Liver (tissue), 9 donors: ENCODE data around the gene SFMBT2. TPM values are rescaled to one million over a fixed set of nuclear protein-coding genes. Genes with fewer than 3 reads are reported as not detected.

Experiments used
- DNase-seq: peaks from one replicate; pipeline ENCODE4 v3.0.0-alpha.2; 2017; ENCODE audit warnings: low spot score
- H3K27ac ChIP-seq, 2 donors: one replicate each; pipeline ENCODE4 v1.7.0; 2013; ENCODE audit warnings: inconsistent platforms in 2 of 2, low read length in 2 of 2, control low read depth in 1 of 2, low read depth in 1 of 2, mild to moderate bottlenecking in 1 of 2
- H3K27me3 ChIP-seq, 4 donors: one replicate each; pipeline versions ENCODE4 v1.6.1 to v1.7.0; 2013; ENCODE audit warnings: low read length in 3 of 4, inconsistent platforms in 1 of 4, mild to moderate bottlenecking in 1 of 4, moderate library complexity in 1 of 4; ENCODE audit not compliant: control insufficient read depth in 4 of 4, insufficient read depth in 4 of 4
- H3K36me3 ChIP-seq, 4 donors: one replicate each; pipeline versions ENCODE4 v1.6.1 to v1.7.0; 2013; ENCODE audit warnings: low read length in 3 of 4, mild to moderate bottlenecking in 3 of 4, low read depth in 1 of 4, moderate library complexity in 1 of 4; ENCODE audit not compliant: control insufficient read depth in 4 of 4, insufficient read depth in 3 of 4
- H3K4me1 ChIP-seq, 4 donors: one replicate each; pipeline versions ENCODE4 v1.6.1 to v1.7.0; 2013; ENCODE audit warnings: low read length in 3 of 4, mild to moderate bottlenecking in 3 of 4, moderate library complexity in 1 of 4; ENCODE audit not compliant: control insufficient read depth in 4 of 4, insufficient read depth in 4 of 4
- H3K4me3 ChIP-seq, 3 donors: one replicate each; pipeline versions ENCODE4 v1.6.1 to v1.7.0; 2013; ENCODE audit warnings: low read length in 3 of 3, control low read depth in 1 of 3, low read depth in 1 of 3, mild to moderate bottlenecking in 1 of 3
- H3K9ac ChIP-seq, 2 donors: one replicate each; pipeline ENCODE4 v1.7.0; 2013; ENCODE audit warnings: low read length in 2 of 2, mild to moderate bottlenecking in 2 of 2, moderate library complexity in 2 of 2, control low read depth in 1 of 2, low read depth in 1 of 2
- H3K9me3 ChIP-seq, 4 donors: one replicate each; pipeline versions ENCODE4 v1.6.1 to v1.7.0; 2013; ENCODE audit warnings: low read length in 3 of 4; ENCODE audit not compliant: control insufficient read depth in 4 of 4
- ATF3 ChIP-seq: IDR thresholded peaks from 2 replicates; pipeline ENCODE4 v1.6.1; 2016; ENCODE audit warnings: antibody characterized with exemption
- CTCF ChIP-seq: fragments of 150-350 bp; IDR thresholded peaks from 2 replicates; pipeline ENCODE4 v1.5.1; 2017; ENCODE audit warnings: improper control_type of control experiment, low read depth, low read length; ENCODE audit not compliant: missing input control
- EGR1 ChIP-seq, 2 donors: IDR thresholded peaks; 2 replicates each; pipeline ENCODE4 v1.6.1; 2016 to 2018; ENCODE audit warnings: antibody characterized with exemption in 2 of 2, low read depth in 2 of 2
- FOXA1 ChIP-seq: IDR thresholded peaks from 2 replicates; pipeline ENCODE4 v1.6.1; 2016; ENCODE audit warnings: antibody characterized with exemption
- GABPA ChIP-seq, 2 donors: IDR thresholded peaks in 1 of 2; conservative IDR thresholded peaks in 1 of 2; 2 replicates each; pipeline ENCODE4 v1.6.1; 2016; ENCODE audit warnings: antibody characterized with exemption in 2 of 2, mild to moderate bottlenecking in 1 of 2, moderate library complexity in 1 of 2
- HNF4A ChIP-seq, 2 donors: conservative IDR thresholded peaks; 2 replicates each; pipeline ENCODE4 v1.6.1; 2016; ENCODE audit warnings: antibody characterized with exemption in 2 of 2, mild to moderate bottlenecking in 2 of 2
- HNF4G ChIP-seq: IDR thresholded peaks from 2 replicates; pipeline ENCODE4 v1.6.1; 2016; ENCODE audit warnings: antibody characterized with exemption
- JUND ChIP-seq, 2 donors: IDR thresholded peaks; 2 replicates each; pipeline ENCODE4 v1.6.1; 2016; ENCODE audit warnings: antibody characterized with exemption in 2 of 2
- NR2F2 ChIP-seq: IDR thresholded peaks from 2 replicates; pipeline ENCODE4 v1.6.1; 2016; ENCODE audit warnings: antibody characterized with exemption
- RAD21 ChIP-seq, 2 donors: IDR thresholded peaks; 2 replicates each; pipeline ENCODE4 v1.6.1; 2016; ENCODE audit warnings: antibody characterized with exemption in 2 of 2, mild to moderate bottlenecking in 2 of 2
- REST ChIP-seq: IDR thresholded peaks from 2 replicates; pipeline ENCODE4 v1.6.1; 2016; ENCODE audit warnings: antibody characterized with exemption, mild to moderate bottlenecking
- RXRA ChIP-seq, 2 donors: IDR thresholded peaks; 2 replicates each; pipeline ENCODE4 v1.6.1; 2017 to 2018; ENCODE audit warnings: antibody characterized with exemption in 2 of 2, mild to moderate bottlenecking in 1 of 2
- YY1 ChIP-seq: IDR thresholded peaks from 2 replicates; pipeline ENCODE4 v1.6.1; 2016; ENCODE audit warnings: antibody characterized with exemption, mild to moderate bottlenecking
- WGBS: extraction: QIAGEN DNeasy Blood & Tissue Kit; methylation state at CpG from one replicate; pipeline ENCODE4 v1.1.7; 2013; 5-methylcytosine and 5-hydroxymethylcytosine counted together
- polyA plus RNA-seq, 2 donors: library from polyadenylated mRNA; stranded (reverse) in 1 of 2; unstranded in 1 of 2; fragments of 200-250 nt in 1 of 2; fragments of >200 nt in 1 of 2; fragmentation: Nextera tagmentation in 1 of 2; extraction: Ambion mirVana in 1 of 2; gene quantifications; one replicate each; pipeline versions ENCODE4 v1.2.1 to v1.2.3, GENCODE V29; 2013 to 2015
- total RNA-seq, 2 donors: library from RNA; depleted of rRNA; stranded (reverse); fragments of >200 nt; gene quantifications; one replicate each; pipeline ENCODE4 v1.2.3, GENCODE V29; 2014
- TF ChIP-seq, protein P1 (sequence below): IDR thresholded peaks from 2 replicates; pipeline ENCODE4 v1.6.1; 2016; ENCODE audit warnings: antibody characterized with exemption
- TF ChIP-seq, protein P2 (sequence below): IDR thresholded peaks from 2 replicates; pipeline ENCODE4 v1.6.1; 2016; ENCODE audit warnings: antibody characterized with exemption
- donor health status: healthy.
- donor health status: healthy.
- donor health status: healthy.
- donor health status: healthy.
- donor health status: healthy.

The SFMBT2 gene
- total and polyA plus RNA-seq, 4 donors, result 0.46 to 2.8 (median 1.5) TPM

- TF ChIP-seq REST (no peak), RAD21 (IDR thresholded peaks at IDR 0.05) (no peak), EGR1 (IDR thresholded peaks at IDR 0.05; ENCODE audit: low read depth in 2 of 2) (no peak)
These were observed 104.7 kb downstream of the SFMBT2 start (continued) for GRCh38 chr10:7306147-7306546.

DNA sequence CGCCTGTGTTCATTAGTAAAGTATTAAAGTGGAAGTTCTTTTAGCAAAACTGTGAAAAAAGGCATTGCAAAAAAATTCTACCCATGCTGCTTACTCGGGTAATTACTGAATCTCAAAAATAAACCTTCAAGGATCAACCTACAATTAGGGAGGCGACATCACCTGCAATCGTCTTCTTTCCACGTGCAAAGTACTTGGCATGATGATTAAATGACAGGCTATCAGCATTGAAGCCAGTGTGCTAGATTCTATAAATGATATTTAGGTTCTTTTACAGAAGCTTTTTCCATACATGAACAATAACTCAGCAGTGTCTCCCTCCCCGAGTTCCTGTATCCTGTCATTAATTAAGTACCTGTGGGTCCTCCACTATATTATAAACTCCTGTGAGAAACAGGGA lies 105.8 kb downstream of the SFMBT2 start:
- 89% methylated on average over 6 of the region's 6 CpGs for WGBS
- H3K4me1 ChIP-seq, result no peaks in the 10 kb centered on the region

GRCh38 chr10:7304110-7304509 lies 106.7 kb downstream of the SFMBT2 start:
- Histone ChIP-seq H3K27me3 (no peaks in the 10 kb centered on the region), H3K9me3 (no peaks in the 10 kb centered on the region), H3K27ac (no peak overlapping the region), H3K4me3 (no peak overlapping the region), H3K9ac (no peak overlapping the region), H3K4me1 (no peaks in the 10 kb centered on the region), H3K36me3 (no peaks in the 10 kb centered on the region)
- TF ChIP-seq RXRA (IDR thresholded peaks at IDR 0.05) (no peak), YY1 (no peak), RAD21 (IDR thresholded peaks at IDR 0.05) (no peak), NR2F2 (no peak), JUND (IDR thresholded peaks at IDR 0.05) (no peak), FOXA1 (no peak), HNF4A (conservative IDR thresholded peaks at IDR 0.05) (no peak), REST (no peak), EGR1 (IDR thresholded peaks at IDR 0.05; ENCODE audit: low read depth in 2 of 2) (no peak), HNF4G (no peak), GABPA (IDR thresholded peaks at IDR 0.05 in 1 of 2, conservative IDR thresholded peaks at IDR 0.05 in 1 of 2) (no peak), CTCF (no peak), ATF3 (no peak)
- TF ChIP-seq, protein P1, sequence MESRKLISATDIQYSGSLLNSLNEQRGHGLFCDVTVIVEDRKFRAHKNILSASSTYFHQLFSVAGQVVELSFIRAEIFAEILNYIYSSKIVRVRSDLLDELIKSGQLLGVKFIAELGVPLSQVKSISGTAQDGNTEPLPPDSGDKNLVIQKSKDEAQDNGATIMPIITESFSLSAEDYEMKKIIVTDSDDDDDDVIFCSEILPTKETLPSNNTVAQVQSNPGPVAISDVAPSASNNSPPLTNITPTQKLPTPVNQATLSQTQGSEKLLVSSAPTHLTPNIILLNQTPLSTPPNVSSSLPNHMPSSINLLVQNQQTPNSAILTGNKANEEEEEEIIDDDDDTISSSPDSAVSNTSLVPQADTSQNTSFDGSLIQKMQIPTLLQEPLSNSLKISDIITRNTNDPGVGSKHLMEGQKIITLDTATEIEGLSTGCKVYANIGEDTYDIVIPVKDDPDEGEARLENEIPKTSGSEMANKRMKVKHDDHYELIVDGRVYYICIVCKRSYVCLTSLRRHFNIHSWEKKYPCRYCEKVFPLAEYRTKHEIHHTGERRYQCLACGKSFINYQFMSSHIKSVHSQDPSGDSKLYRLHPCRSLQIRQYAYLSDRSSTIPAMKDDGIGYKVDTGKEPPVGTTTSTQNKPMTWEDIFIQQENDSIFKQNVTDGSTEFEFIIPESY, result no peak
- TF ChIP-seq, protein P2, sequence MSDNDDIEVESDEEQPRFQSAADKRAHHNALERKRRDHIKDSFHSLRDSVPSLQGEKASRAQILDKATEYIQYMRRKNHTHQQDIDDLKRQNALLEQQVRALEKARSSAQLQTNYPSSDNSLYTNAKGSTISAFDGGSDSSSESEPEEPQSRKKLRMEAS, result no peak
- 85% methylated on average over 4 of the region's 4 CpGs for WGBS
- no peak for DNase-seq

More for the DNA sequence above, 105.8 kb downstream of the SFMBT2 start:
- no peak for TF ChIP-seq YY1
- H3K27me3 ChIP-seq, result no peaks in the 10 kb centered on the region
- H3K4me3 ChIP-seq, result no peak overlapping the region
- no peaks in the 10 kb centered on the region for H3K36me3 ChIP-seq
- no peak overlapping the region for H3K9ac ChIP-seq
- no peak overlapping the region for H3K27ac ChIP-seq
- DNase-seq, result no peak
- no peaks in the 10 kb centered on the region for H3K9me3 ChIP-seq
